ELF-1 (cell line): Measurements from ENCODE around the gene PDE11A.

Experiments
- DNase-seq: peaks from one replicate; pipeline ENCODE4 v3.0.0-alpha.2; 2016; ENCODE audit warnings: low read depth, low spot score

PDE11A gene

GRCh38 chr2:177726931-177727348, 345.6 kb downstream of the PDE11A start:
- no peak for DNase-seq

GRCh38 chr2:177724398-177725287, 347.9 kb downstream of the PDE11A start:
- DNase-seq = peak; percentile 71

GRCh38 chr2:177723235-177723634, 349.3 kb downstream of the PDE11A start:
- no peak for DNase-seq

- no peak for DNase-seq
Measured at GRCh38 chr2:177721818-177722567, 350.6 kb downstream of the PDE11A start.

- no peak for DNase-seq
Measured at GRCh38 chr2:177721087-177721486, 351.5 kb downstream of the PDE11A start.

GRCh38 chr2:177717831-177718618, 354.6 kb downstream of the PDE11A start:
- no peak for DNase-seq

- no peak for DNase-seq
Measured at GRCh38 chr2:177716484-177716883, 356.1 kb downstream of the PDE11A start.

- no peak for DNase-seq
Measured at GRCh38 chr2:177715771-177716170, 356.8 kb downstream of the PDE11A start.

- no peak for DNase-seq
Measured at GRCh38 chr2:177714704-177715103, 357.9 kb downstream of the PDE11A start.

GRCh38 chr2:177712462-177712861, 360.1 kb downstream of the PDE11A start:
- no peak for DNase-seq

GRCh38 chr2:177711483-177712265, 360.9 kb downstream of the PDE11A start:
- DNase-seq = no peak

GRCh38 chr2:177710889-177711288, 361.7 kb downstream of the PDE11A start:
- no peak for DNase-seq

- no peak for DNase-seq
Measured at GRCh38 chr2:177709986-177710401, 362.6 kb downstream of the PDE11A start.

- no peak for DNase-seq
Measured at GRCh38 chr2:177708660-177709444, 363.7 kb downstream of the PDE11A start.

- no peak for DNase-seq
Measured at GRCh38 chr2:177708106-177708505, 364.5 kb downstream of the PDE11A start.

- DNase-seq = no peak
Measured at GRCh38 chr2:177705511-177706173, 366.9 kb downstream of the PDE11A start.

GRCh38 chr2:177703159-177703558, 369.4 kb downstream of the PDE11A start:
- no peak for DNase-seq

- DNase-seq = no peak
Measured at GRCh38 chr2:177698281-177698680, 374.3 kb downstream of the PDE11A start.

GRCh38 chr2:177694348-177694747, 378.2 kb downstream of the PDE11A start:
- DNase-seq = no peak
